GM21367 (cell line): Measurements from ENCODE around the gene RECQL.
"Not testable (repeated sequence)": the region's sequence is repeated elsewhere in the genome, so short reads cannot be mapped to it uniquely, and the experiment has no call there.

Source experiments
- ATAC-seq: cut with Tn5 transposase; IDR thresholded peaks from one replicate; pipeline ENCODE4 v1.9.1; 2021; ENCODE audit not compliant: unreplicated experiment

The RECQL gene

DNA sequence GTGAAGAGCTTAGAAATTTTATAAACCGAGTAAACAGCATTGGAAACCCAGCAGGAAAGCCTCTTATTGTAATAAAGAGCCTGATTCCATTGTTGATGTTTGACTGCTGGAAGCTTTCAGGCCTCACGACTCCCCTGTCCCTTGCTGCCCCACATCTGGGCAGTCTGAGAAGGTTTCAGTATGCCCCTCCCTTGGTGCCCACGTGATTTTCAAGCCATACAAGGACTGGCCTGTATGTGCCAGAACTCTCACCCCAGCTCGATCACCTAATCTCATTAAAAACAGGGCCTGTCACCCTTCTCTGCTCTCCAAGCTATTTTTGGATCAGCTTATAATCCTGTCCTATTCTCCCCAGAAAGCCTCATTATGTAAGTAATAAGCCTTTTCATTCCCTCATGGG is 71.4 kb downstream of the RECQL start:
- no peak for ATAC-seq

DNA sequence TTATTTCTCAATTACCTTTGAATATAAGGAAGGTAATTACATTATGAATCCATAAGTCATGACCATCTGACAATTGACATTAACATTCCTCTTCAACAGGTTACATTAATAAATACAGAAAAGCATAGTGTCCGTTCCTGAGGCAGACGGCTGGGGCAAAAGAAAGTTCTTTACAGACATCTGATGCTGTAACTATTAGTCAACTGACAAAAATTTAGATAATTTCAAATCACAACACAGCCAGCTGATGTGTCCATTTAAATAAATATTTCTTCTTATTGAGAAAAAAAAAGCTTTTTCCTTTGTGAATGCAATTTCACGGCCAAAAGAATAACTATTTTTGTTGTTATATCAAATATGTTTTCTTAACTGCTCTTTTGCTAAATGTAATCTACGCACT is 73.2 kb downstream of the RECQL start:
- ATAC-seq = no peak

DNA sequence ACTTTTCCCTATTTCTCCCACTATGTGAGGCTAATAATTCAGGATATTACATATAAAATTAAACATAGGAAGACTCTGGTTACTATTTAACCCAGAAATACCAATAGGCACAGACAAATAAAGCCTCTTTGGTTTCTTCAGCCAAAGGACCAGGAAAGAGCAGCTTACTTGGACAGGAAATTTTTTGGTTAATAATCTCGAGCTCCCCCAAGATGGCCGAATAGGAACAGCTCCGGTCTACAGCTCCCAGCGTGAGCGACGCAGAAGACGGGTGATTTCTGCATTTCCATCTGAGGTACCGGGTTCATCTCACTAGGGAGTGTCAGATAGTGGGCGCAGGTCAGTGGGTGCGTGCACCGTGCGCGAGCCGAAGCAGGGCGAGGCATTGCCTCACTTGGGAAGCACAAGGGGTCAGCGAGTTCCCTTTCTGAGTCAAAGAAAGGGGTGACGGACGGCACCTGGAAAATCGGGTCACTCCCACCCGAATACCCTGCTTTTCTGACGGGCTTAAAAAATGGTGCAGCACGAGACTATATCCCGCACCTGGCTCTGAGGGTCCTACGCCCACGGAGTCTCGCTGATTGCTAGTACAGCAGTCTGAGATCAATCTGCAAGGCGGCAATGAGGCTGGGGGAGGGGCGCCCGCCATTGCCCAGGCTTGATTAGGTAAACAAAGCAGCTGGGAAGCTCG is 82.3 kb downstream of the RECQL start:
- ATAC-seq = not testable (repeated sequence)
